Amniotic stem cell (primary cell): Measurements from ENCODE around the gene CDC7.
"Not testable (repeated sequence)": the region's sequence is repeated elsewhere in the genome, so short reads cannot be mapped to it uniquely, and the experiment has no call there.

Experiments used
- DNase-seq: peaks from one replicate; lab custom pipeline; 2025; lab: John Stamatoyannopoulos, UW

The CDC7 gene

DNA sequence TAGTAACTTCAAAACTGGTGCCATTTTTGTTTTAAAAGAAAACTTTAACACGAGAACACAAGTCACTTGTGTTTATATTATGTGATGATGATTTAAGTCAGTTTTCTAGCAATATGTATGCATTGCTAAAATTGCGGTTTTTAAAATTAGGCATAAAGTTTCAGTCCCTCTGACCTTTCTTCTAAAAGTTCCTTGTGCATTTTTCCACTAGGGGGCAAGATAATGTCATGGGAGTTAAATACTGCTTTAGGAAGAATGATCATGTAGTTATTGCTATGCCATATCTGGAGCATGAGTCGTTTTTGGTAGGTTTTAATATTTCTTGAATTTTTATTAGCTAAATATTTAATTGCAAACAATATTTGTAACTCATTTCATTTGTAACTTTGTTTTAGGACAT, 10.7 kb downstream of the CDC7 start:
- peak; percentile 32 for DNase-seq

DNA sequence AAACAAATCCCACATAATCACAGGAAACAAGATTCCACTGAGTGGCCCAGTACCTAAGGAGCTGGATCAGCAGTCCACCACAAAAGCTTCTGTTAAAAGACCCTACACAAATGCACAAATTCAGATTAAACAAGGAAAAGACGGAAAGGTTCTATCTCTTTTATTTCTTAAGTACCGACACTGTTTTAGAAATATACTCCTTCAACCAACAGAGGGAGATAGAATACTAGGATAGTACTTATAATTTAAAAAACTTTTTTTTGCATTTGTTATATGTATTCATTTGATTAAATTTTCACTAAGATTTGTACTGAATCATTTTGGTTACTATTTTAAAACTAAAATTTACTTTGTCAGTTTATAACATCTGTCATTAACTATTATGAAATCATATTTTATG, 12.5 kb downstream of the CDC7 start:
- DNase-seq, result no peak

DNA sequence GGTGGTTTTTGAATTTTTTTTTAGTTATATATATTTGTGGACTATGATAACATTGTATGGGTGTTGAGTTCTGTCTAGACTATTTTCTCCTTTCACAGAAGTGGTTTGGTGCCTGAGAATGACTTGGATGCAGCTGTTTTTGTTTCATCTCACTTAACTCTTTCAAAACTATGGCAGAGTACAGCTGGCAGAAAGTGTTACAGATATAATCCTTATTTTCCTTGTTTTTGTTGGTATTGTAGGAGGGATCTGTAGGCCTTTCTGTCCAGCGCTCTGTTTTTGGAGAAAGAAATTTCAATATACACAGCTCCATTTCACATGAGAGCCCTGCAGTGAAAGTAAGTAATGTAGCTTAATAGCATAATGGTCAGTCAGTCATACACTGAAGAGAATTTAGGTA, 13.1 kb downstream of the CDC7 start:
- DNase-seq, result no peak

DNA sequence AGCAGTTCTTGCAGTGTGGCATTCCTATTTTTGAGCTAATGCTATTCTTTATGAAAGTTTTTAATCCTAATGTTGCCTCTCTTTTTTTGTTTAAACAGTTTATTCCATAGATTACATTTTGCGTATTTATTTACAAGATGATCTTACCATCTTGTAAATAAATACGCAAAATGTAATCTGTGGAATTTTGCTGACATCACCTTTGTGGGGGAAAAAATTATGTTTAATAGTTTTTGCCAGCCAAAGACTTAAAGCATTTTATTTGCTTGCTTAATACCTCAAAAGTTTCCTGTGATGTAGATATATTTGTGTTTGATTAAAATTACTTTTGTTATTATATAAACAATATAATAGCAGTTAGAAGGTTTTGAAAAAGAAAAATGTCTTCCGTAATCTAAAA, 15.3 kb downstream of the CDC7 start:
- DNase-seq, result no peak

DNA sequence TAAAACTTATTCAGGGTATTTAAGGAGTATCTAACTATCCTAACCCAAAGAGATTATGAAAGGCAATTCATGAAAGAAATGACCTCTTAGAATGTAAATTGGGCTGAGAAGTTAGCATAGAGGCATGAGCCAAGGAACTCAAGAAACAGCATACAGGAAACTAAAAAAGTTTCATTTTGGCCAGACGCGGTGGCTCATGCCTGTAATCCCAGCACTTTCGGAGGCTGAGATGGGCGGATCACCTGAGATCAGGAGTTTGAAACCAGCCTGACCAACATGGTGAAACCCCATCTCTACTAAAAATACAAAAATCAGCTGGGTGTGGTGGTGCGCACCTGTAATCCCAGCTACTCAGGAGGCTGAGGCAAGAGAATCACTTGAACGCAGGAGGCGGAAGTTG, 16.0 kb downstream of the CDC7 start:
- DNase-seq, result not testable (repeated sequence)

DNA sequence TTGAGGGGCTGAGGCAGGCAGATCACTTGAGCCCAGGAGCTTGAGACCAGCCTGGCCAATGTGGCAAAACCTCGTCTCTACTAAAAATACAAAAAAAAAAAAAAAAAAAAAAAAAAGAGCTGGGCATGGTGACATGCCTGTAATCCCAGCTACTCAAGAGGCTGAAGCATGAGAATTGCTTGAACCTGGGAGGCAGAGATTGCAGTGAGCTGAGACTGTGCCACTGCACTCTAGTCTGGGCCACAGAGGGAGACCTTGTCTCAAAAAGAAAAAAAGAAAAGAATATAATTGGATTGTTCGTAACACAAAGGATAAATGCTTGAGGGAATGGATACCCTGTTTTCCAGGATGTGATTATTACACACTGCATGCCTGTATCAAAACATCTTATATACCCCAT, 18.5 kb downstream of the CDC7 start:
- DNase-seq, result not testable (repeated sequence)

DNA sequence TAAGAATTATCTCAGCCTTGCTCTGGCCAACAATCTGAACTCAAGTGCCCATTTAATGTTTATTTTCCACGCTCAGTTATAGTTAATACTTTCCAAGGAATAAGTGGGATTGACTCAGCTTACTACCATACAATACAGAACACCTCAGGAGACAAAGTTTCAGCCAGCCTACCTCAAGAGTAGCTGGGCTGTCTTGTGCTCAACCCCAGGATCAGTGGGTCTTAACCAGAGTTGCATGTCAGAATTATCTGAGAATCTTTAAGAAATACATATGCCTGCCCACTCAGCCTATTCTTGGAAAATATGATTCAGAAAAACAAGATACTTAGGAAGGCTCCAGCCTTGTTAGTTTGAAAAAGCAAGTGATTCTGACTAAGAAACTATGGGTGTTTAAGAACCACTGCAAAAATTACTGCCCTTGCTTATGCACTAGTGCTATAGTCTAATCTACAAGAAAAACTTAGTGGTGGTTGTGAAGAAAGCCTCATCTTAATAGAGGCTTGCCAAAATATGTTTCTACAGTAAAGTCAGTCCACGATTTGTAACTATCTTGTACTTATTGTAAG, 20.4 kb downstream of the CDC7 start:
- no peak for DNase-seq

DNA sequence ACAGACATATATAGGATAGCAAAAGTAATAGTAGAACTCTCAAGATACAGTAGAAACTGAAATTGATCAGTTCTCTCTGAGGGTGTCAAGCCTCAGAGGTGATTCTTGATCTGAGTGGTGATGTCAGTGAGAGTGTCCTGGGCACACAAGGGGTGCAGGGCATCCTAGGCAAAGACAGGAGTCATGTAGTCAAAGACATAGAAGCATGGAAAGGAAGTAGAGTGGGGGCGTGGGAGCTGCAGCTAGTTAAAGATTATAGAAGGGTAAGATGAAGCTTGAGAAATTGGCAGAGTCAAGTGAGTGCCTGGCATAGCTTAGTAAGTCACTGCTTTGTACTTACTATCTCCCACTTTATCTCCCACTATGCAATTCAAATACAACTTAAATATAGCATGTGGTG, 22.8 kb downstream of the CDC7 start:
- DNase-seq, result no peak

DNA sequence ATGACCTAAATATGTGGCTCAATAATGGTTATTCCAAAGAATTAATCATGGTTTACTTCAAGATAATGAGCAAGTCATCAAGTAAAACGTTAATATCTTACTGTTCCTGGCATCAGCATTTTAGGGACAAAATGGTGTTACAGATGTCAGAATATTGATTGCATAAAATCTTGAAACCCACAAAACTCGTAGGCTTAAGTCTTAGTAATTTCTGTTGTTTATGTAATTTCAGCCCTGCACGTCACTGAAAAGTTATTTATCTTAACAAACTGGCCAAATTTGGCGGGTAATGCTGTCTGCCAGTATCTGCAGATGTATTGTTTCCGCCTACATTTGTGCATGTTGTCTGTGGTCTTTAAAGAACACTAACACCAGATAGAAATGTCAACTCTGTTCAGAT, 25.8 kb downstream of the CDC7 start:
- DNase-seq, result no peak

DNA sequence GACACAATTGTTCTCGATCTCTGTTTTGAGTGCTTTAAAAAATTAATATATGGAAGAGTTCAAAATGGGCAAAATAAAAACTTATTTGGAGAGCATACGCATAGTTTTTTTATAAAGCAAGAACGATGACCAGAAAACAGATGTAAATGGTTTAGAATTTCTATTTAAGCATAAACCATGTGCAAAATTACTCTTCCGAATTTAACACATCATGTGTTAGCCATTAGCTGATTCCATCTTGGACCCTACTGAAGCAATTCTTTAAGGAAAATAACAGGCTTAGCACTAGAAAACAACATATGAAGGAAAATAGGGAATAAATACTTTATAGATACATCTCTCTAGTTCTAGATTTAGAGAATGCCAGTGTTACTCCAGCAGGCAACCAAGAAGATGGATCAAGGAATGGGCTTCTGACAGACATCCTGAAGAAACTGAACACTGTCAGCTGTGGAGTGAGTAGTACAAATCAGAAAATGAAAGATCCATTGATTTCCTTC, 26.7 kb downstream of the CDC7 start:
- no peak for DNase-seq

DNA sequence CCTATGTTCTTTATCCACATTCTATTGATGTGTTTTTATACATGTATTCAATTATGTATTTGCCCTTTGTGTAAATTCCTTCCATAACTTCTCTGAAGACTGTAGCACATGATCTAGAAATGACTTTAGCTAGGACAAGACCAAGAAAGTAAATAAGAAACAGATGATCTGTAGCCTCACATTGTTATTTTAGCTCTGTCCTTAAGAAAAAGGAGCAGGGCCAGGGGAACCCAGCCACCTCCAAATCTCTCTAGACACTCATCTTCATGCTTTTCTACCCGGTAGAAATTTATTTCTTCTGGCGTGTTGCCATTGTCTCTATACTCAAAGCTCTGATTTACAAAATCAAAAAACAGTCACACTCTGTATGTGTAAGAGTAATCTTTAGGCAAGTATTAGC, 27.1 kb downstream of the CDC7 start:
- no peak for DNase-seq

DNA sequence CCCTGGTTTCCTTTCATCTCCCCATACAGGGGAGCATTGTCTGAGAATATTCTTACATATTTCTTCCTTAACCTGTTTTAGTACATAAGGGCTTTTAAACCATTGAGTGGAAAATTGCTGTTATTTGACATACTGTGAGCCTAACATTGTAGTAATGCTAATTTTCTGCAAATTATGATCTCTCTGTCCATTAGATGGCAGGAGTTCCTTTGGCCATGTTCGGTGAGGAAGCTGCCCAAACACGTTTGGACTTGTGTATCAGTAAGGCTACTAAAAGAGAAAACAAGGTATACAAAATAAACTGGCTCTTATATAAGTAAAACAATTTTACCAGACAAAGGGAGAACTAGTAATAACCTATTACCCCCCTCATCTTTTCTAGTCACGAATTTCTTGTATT, 29.2 kb downstream of the CDC7 start:
- DNase-seq, result no peak

DNA sequence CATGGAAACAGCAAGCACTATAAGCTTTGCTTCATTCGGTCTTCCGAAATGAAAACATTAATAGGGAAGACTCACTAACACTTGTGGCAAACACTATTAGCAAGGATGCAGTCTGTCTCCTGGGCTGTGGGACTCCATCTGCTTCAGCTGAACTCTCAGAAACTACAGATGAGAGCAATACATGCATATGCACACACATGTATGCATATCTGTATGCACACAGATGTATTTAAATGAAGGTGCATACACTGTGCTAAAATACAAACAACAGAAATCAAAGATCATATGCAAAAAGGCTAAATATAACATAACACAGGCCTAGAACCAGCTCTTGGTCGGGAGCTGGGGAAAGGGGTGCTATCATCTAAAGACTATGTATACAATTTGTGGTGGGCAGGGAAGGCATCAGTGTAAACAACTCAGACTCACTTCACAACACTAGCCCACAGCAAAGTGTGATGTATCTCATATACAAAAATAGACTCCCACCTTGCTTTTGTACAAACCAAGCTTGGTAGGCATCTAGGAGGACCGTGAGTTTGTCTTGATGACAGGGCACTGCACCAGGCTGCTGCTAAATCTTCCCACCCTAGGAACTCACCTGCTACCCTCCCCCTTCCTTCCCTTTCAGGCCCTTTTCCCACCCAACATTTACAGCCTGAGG, 32.8 kb downstream of the CDC7 start:
- no peak for DNase-seq

DNA sequence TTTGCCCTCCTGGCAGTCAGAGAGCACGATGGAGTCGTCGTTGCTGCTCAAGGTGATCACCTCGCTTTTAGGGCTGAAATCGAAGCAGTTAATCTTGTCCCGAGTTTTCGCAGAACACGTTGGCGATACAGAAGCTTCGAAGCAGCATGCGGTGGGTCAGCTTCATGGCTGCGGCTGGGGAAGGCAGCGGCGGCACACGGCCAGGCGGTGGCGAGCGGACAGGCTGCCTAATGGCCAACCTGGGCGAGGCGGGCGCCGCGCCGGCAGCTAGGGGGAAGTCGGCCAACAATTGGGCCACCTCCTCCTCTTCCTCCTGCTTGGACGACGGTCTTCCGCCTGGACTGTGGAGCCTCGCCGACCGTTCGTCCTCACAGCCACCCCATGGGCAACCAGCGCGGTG, 34.8 kb downstream of the CDC7 start:
- DNase-seq, result no peak

DNA sequence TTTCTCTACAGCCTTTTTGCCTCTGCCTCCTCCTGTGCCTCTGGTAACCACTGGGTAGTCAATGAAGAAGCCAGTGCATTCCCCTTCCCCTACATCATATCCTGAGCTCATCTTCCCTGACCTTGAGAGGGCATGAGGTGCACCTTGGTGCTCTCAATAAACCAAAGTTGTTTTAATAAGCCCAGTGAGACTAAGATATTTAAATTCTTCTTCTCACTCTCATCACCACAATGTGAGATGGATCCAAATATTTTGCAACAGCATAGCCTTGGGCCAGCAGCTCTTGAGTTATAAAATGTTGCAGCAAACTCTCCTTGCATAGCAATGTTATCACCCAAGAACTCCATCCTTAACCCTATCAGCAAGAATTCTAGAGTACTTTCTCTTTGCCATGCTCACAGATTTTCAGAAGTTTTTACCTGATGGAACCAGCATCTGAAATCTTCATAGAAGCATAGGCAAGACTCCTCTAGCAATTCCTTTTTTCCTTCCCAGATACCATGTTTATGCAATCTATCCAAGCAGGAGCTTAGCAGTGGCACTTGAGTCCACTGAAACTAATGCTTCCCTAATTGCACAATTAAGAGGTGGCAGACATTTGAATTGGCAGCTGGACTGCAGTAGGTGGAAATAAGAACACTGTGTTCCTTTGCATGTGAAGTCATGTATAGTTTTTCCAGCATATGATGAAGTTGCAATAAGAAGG, 36.8 kb downstream of the CDC7 start:
- no peak for DNase-seq

DNA sequence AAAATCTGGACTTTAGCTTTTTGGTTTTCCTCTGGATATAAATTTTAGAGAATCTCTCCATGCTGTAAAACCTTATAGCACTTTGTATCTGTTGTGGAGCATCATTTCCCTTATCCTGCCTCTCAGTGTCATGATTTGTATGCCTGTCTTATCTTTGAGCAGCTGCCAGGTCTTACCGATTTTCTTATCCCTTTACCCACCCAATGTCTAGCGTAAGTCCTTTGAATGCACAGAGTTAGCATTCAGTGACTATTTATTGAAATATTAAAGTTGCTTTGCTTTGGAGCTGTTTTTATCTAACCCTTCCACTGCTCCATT, 37.3 kb downstream of the CDC7 start:
- no peak for DNase-seq

DNA sequence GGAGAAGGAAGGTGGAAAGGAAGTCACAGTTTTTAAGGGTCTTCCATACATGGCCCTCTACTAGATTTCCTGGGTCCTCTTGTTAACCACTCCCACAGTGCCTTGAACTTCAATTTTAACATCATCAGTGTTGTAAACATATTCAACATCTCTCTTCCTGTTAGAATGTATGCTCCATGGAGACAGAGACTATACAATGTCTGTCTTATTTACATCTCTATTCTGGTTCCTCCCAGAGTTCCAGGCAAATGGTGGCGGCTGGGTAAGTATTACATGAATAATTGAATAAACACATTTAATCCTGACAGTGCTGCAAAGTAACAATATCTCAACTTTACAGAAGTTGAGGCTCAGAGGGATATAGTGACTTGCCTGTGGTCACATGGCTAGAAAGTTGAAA, 40.3 kb downstream of the CDC7 start:
- no peak for DNase-seq

DNA sequence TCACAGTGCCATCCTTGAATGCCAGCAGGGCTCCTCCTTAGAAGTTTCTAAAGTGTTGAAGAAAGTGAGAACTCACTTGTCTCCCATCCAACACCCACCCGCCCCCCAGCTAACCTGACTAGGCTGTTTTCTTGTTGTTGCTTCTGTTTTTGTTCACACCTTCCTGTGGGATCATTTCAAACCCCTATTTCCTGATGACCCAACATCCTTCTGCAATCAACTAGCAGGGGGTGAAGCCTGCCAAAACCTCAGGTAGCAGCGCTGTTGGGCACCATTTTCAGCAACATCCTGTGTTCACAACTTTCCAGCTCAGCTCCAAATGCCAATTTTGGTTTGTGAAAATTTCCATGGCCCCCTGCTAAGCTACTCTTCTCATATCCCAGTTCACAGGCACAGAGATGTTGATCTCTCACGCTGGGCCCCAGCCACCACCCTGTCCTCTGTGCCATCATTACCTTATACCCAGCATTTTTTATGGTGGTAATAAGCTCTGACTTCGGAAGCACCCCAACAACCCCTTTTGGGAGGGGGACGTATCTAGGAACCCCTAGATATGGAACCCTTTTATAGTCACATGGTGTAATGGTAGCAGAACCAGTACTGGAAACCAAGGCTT, 41.4 kb downstream of the CDC7 start:
- no peak for DNase-seq

DNA sequence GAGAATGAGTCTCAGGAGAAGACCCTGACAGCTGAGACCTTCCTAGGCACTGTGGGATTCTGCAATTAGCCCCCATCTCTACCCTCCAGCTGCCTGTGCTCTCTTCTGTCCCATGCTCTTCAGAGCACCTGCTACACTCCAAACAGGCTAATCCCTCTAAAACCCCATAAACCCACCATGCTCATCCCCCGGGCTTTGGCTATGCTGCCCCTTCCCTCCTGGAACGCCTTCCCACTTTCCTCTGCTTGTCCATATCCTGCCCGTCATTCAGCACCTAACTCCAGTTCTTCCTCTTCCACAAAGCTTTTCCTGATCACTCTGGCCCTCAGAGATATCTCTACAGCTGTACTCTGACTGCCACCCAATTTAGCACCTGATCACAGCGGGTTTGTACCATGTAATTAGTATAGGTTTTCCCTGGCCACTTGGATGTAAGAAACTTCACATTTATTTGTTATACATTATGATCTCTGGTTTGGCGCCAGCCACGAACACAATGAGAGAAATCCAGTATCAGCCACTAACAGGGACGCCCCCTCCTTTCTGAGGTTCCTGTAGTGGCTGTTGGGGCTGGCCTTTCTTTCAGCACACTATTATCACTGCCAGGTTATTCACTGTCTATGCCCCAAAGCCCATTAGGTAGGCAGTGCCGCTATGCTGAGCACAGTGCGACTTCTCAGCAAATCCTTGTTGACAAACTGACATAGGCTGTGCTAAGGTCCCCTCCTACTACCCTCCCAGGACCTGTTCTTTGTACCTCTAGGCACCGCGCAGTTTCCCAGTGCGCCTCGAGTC, 45.1 kb downstream of the CDC7 start:
- DNase-seq, result no peak

DNA sequence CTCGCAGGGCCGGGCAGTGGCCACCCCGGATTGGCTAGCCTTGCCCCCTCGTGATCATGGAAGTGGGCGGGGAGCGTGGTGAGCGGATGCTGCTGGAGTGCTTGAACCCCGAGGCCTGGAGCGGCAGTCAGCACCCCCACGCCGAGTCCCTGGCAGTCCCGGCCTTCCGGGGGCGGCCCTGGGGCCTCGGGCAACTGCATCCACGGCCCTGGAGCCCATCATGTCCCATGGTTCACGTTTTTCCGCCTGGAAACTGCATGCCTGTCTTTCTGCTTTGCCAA, 45.6 kb downstream of the CDC7 start:
- DNase-seq, result no peak

DNA sequence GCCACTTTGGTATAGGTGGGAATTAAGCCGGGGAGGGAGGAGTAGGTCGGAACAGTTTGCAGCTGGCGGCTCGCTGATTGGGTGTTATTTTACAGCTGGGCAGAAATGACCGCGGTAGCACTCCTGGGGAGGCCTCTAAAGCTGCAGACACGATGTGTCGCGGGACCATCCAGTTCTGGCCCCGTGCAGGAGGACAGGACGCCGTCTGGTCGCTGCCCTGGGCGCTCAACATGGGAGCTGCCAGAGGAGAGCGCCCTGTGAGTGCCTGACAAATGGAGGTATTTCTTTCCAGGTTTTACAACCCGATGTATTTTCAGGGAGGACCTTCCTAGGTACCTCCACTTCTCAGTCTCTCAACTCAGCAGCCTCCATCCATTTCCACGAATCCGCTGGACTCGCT, 46.2 kb downstream of the CDC7 start:
- no peak for DNase-seq

DNA sequence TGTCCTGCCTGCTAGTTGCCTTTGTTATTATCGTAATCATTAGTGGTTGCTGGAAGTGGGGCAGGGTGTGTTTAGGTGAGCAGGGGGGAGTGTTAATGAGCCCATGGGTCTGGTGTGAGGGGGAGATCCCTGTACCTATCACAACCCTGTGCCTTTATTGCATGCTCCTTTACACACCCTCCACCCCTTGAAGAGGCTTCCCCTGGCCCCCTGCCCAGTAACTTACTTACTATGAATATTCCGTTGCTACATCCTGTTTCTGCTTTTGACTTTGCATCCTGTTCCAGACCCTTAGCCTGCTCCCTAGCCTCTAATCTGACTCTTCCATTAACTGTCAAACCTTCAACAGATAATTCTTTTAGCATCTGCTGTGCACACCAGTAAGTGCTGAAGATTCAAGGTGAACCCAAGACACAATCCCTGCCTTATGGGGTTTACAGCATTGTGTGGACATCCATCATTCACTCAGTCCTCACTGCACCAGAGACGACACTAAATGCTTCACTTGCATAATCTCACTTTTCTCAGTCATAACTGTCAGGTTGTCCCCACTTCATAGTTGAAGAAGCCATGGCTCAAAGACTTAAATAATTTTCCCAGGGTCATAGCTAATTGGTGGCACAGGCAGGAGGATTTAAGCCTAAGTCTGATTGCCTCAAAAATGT, 47.9 kb downstream of the CDC7 start:
- DNase-seq, result no peak
